ENCODE measurements around the gene PPP1R3F. TPM values are rescaled to one million over a fixed set of nuclear protein-coding genes. Genes with fewer than 3 reads are reported as not detected.

The PPP1R3F gene
- total RNA-seq (ENCODE audit: unreplicated experiment), result 16.1 TPM
- long read RNA-seq, partial matches to known transcripts, result 2 of 4 reads
- long read RNA-seq, other reads (novel, unspliced or antisense), result 2 of 4 reads

- no peaks in the 10 kb centered on the region for H3K36me3 Mint-ChIP-seq (ENCODE audit: unreplicated experiment)
- peaks cover 21% of the 10 kb centered on the region for H3K4me1 Mint-ChIP-seq (ENCODE audit: low read depth, unreplicated experiment)
- H3K9me3 Mint-ChIP-seq (ENCODE audit: unreplicated experiment), result peaks cover 14% of the 10 kb centered on the region
- TF ChIP-seq CTCF (IDR thresholded peaks at IDR 0.05; ENCODE audit: partially characterized antibody, unreplicated experiment), result no peak
- peak within 1 kb of the TSS; percentile 100 for H3K4me3 Mint-ChIP-seq (ENCODE audit: unreplicated experiment)
- H3K27ac Mint-ChIP-seq (ENCODE audit: unreplicated experiment), result peak within 1 kb of the TSS; percentile 100
- H3K27me3 Mint-ChIP-seq (ENCODE audit: unreplicated experiment), result peaks cover 9% of the 10 kb centered on the region
- DNase-seq, result peak; percentile 87
Observed at GRCh38 chrX:49269767-49270248, at the start of gene PPP1R3F. Gene PPP1R3F, plus strand, starts transcription at chrX:49269793. Its CDS starts 77 bp downstream, at chrX:49269870.

- no peak for DNase-seq
- peaks cover under 1% of the 10 kb centered on the region for H3K4me1 Mint-ChIP-seq (ENCODE audit: low read depth, unreplicated experiment)
- TF ChIP-seq CTCF (IDR thresholded peaks at IDR 0.05; ENCODE audit: partially characterized antibody, unreplicated experiment), result no peak
- peaks cover 3% of the 10 kb centered on the region for H3K9me3 Mint-ChIP-seq (ENCODE audit: unreplicated experiment)
- H3K4me3 Mint-ChIP-seq (ENCODE audit: unreplicated experiment), result no peak overlapping the region
- no peaks in the 10 kb centered on the region for H3K36me3 Mint-ChIP-seq (ENCODE audit: unreplicated experiment)
- no peak overlapping the region for H3K27ac Mint-ChIP-seq (ENCODE audit: unreplicated experiment)
- H3K27me3 Mint-ChIP-seq (ENCODE audit: unreplicated experiment), result peaks cover 3% of the 10 kb centered on the region
Observed at GRCh38 chrX:49220100-49220499, 49.5 kb upstream of the PPP1R3F start.

- peaks cover 3% of the 10 kb centered on the region for H3K27me3 Mint-ChIP-seq (ENCODE audit: unreplicated experiment)
- H3K4me3 Mint-ChIP-seq (ENCODE audit: unreplicated experiment), result no peak overlapping the region
- H3K36me3 Mint-ChIP-seq (ENCODE audit: unreplicated experiment), result no peaks in the 10 kb centered on the region
- peaks cover 4% of the 10 kb centered on the region for H3K9me3 Mint-ChIP-seq (ENCODE audit: unreplicated experiment)
- peak overlapping the region; percentile 26 for H3K27ac Mint-ChIP-seq (ENCODE audit: unreplicated experiment)
- H3K4me1 Mint-ChIP-seq (ENCODE audit: low read depth, unreplicated experiment), result no peaks in the 10 kb centered on the region
- TF ChIP-seq CTCF (IDR thresholded peaks at IDR 0.05; ENCODE audit: partially characterized antibody, unreplicated experiment), result no peak
- no peak for DNase-seq
Observed at GRCh38 chrX:49221868-49222267, 47.7 kb upstream of the PPP1R3F start.

- no peak for TF ChIP-seq CTCF (IDR thresholded peaks at IDR 0.05; ENCODE audit: partially characterized antibody, unreplicated experiment)
- H3K4me3 Mint-ChIP-seq (ENCODE audit: unreplicated experiment), result no peak overlapping the region
- H3K4me1 Mint-ChIP-seq (ENCODE audit: low read depth, unreplicated experiment), result no peaks in the 10 kb centered on the region
- DNase-seq, result no peak
- no peaks in the 10 kb centered on the region for H3K36me3 Mint-ChIP-seq (ENCODE audit: unreplicated experiment)
- no peak overlapping the region for H3K27ac Mint-ChIP-seq (ENCODE audit: unreplicated experiment)
- peaks cover 3% of the 10 kb centered on the region for H3K27me3 Mint-ChIP-seq (ENCODE audit: unreplicated experiment)
- peaks cover 5% of the 10 kb centered on the region for H3K9me3 Mint-ChIP-seq (ENCODE audit: unreplicated experiment)
Observed at GRCh38 chrX:49225858-49226257, 43.7 kb upstream of the PPP1R3F start.

GRCh38 chrX:49226946-49227345 is 42.6 kb upstream of the PPP1R3F start:
- no peak for DNase-seq
- no peak overlapping the region for H3K27ac Mint-ChIP-seq (ENCODE audit: unreplicated experiment)
- peaks cover 7% of the 10 kb centered on the region for H3K9me3 Mint-ChIP-seq (ENCODE audit: unreplicated experiment)
- no peak overlapping the region for H3K4me3 Mint-ChIP-seq (ENCODE audit: unreplicated experiment)
- H3K36me3 Mint-ChIP-seq (ENCODE audit: unreplicated experiment), result no peaks in the 10 kb centered on the region
- no peaks in the 10 kb centered on the region for H3K27me3 Mint-ChIP-seq (ENCODE audit: unreplicated experiment)
- TF ChIP-seq CTCF (IDR thresholded peaks at IDR 0.05; ENCODE audit: partially characterized antibody, unreplicated experiment), result no peak
- H3K4me1 Mint-ChIP-seq (ENCODE audit: low read depth, unreplicated experiment), result no peaks in the 10 kb centered on the region

Data from glutamatergic neuron (in vitro differentiated cells).